Left lung (tissue), 10 donors: ENCODE results near the gene TMEM41A. TPM values are rescaled to one million over a fixed set of nuclear protein-coding genes. Genes with fewer than 3 reads are reported as not detected.

ENCODE experiments used
- ATAC-seq: fragments of 200-7000 bp; cut with Tn5 transposase; one replicate; pipeline ENCODE4 v1.9.1; 2020; ENCODE audit warnings: moderate library complexity
- DNase-seq, 4 donors: peaks; one replicate each; pipeline ENCODE4 v3.0.0-alpha.2; 2013 to 2020
- H3K27ac ChIP-seq, 2 donors: fragments of 200-600 bp; sonication (generic) in 1 of 2; one replicate each; pipeline versions ENCODE4 v1.5.0 to v1.8.0; 2020 to 2021
- H3K27me3 ChIP-seq, 2 donors: fragments of 200-600 bp; sonication (generic) in 1 of 2; one replicate each; pipeline versions ENCODE4 v1.5.0 to v1.8.0; 2020 to 2021
- H3K36me3 ChIP-seq, 2 donors: fragments of 200-600 bp; sonication (generic) in 1 of 2; one replicate each; pipeline versions ENCODE4 v1.5.0 to v1.8.0; 2020 to 2021
- H3K4me1 ChIP-seq, 2 donors: fragments of 200-600 bp; one replicate each; pipeline ENCODE4 v1.8.0; 2021
- H3K4me3 ChIP-seq, 2 donors: fragments of 200-600 bp; sonication (generic) in 1 of 2; one replicate each; pipeline versions ENCODE4 v1.5.0 to v1.8.0; 2020 to 2021; ENCODE audit warnings: mild to moderate bottlenecking in 1 of 2
- H3K9me3 ChIP-seq, 2 donors: fragments of 200-600 bp; sonication (generic) in 1 of 2; one replicate each; pipeline versions ENCODE4 v1.5.0 to v1.8.0; 2020 to 2021
- intact Hi-C, 2 donors: fragments of 100-400 bp; cut with DNase I; formaldehyde crosslinking; loops; one replicate each; pipeline versions ENCODE4 v1.11.2 to v1.14.2; 2022
- polyA plus RNA-seq, 6 donors: library from polyadenylated mRNA; unstranded; fragments of 120-200 nt; gene quantifications; one replicate each; pipeline ENCODE4 v1.2.1, GENCODE V29; 2013; ENCODE audit not compliant: insufficient read length in 6 of 6
- total RNA-seq, 2 donors: library from RNA; stranded (reverse); fragmentation: NEBNext Ultra II Directional; extraction: Animal tissue kit (Norgen Biotek cat#: 25700); gene quantifications; one replicate each; pipeline ENCODE4 v1.2.1, GENCODE V29; 2021
- TF ChIP-seq, protein P1 (sequence below), 2 donors: fragments of 200-600 bp; sonication (generic) in 1 of 2; IDR thresholded peaks; one replicate each; pipeline versions ENCODE4 v1.5.0 to v1.8.0; 2021; ENCODE audit warnings: antibody characterized with exemption in 2 of 2
- donor health status: DM: no; HTN: yes; CAD: no.
- donor health status: DM: no; HTN: no; CAD: no.

The TMEM41A gene
- total and polyA plus RNA-seq, 8 donors: 26.3 to 52.2 (median 47.0) TPM

DNA sequence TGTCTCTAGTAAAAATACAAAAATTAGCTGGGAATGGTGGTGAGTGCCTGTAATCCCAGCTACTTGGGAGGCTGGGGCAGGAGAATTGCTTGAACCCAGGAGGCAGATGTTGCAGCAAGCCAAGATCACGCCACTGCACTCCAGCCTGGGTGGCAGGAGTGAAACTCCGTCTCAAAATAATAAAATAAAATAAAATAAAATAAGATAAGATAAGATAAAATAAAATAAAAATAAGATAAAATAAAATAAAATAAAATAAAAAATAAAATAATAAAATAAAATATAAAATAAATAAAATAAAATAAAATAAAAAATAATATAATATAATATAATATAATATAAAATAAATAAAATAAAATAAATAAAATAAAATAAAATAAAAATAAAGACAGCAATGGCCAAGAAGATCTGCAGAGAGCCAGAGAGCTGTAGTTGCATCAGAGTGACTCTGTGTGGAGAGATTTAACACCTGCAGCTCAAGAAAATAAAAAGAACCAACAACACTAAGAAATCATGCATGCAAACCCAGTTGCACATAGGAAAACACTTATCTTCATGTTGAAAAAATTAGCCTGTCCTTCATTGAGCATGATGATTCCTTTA, 27.6 kb upstream of the TMEM41A start:
- Histone ChIP-seq H3K36me3 (no peaks in the 10 kb centered on the region), H3K27ac (no peak overlapping the region), H3K9me3 (no peaks in the 10 kb centered on the region), H3K4me1 (no peaks in the 10 kb centered on the region), H3K27me3 (no peaks in the 10 kb centered on the region), H3K4me3 (no peak overlapping the region)
- TF ChIP-seq, protein P1, sequence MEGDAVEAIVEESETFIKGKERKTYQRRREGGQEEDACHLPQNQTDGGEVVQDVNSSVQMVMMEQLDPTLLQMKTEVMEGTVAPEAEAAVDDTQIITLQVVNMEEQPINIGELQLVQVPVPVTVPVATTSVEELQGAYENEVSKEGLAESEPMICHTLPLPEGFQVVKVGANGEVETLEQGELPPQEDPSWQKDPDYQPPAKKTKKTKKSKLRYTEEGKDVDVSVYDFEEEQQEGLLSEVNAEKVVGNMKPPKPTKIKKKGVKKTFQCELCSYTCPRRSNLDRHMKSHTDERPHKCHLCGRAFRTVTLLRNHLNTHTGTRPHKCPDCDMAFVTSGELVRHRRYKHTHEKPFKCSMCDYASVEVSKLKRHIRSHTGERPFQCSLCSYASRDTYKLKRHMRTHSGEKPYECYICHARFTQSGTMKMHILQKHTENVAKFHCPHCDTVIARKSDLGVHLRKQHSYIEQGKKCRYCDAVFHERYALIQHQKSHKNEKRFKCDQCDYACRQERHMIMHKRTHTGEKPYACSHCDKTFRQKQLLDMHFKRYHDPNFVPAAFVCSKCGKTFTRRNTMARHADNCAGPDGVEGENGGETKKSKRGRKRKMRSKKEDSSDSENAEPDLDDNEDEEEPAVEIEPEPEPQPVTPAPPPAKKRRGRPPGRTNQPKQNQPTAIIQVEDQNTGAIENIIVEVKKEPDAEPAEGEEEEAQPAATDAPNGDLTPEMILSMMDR (IDR thresholded peaks at IDR 0.05): no peak
- DNase-seq (no peak), ATAC-seq (no peak)
- intact Hi-C loops: no loop called here

DNA sequence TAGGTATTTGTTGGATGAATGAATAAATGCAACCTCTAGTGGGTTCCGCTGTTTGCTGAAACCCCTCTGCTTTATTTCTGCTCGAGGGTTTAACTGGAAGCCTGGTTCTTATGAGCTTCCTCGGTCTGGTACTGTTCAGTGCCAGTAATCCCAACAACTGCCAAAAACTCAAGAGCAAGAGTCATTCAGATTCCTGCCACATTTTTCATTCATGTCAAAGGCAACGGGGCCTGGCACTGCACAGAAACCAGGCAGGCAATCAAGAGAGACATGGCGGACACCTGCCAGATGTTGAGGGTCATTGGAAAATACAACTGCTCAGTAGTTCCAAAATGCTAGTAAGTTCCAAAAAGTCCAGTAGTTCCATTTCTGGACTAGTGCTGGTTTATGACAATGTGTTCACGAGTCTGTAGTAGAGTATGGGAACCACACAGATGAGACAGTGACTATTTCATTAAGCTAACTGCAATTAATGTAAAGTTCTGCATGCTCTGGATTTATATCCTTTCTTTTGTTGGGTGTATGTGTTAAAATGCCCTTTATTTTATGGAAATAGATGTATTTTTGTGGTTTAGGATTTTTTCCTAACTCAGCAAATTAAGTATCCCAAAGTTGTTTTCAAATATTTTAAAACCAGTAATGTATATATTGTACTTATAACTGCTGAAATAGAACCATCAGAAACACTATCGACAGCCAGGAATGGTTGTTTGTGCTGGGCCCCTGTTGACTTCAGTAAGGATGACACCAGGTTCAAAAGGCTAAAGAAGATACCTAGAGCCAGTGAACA, 22.7 kb upstream of the TMEM41A start:
- H3K4me1 ChIP-seq: no peaks in the 10 kb centered on the region
- ATAC-seq (peak; percentile 44), DNase-seq (no peak)
- intact Hi-C loops: no loop called here
- H3K4me3 ChIP-seq: no peak overlapping the region
- no peaks in the 10 kb centered on the region for H3K9me3 ChIP-seq
- H3K36me3 ChIP-seq: no peaks in the 10 kb centered on the region
- TF ChIP-seq, protein P1 (IDR thresholded peaks at IDR 0.05): no peak
- H3K27ac ChIP-seq: no peak overlapping the region
- H3K27me3 ChIP-seq: no peaks in the 10 kb centered on the region

DNA sequence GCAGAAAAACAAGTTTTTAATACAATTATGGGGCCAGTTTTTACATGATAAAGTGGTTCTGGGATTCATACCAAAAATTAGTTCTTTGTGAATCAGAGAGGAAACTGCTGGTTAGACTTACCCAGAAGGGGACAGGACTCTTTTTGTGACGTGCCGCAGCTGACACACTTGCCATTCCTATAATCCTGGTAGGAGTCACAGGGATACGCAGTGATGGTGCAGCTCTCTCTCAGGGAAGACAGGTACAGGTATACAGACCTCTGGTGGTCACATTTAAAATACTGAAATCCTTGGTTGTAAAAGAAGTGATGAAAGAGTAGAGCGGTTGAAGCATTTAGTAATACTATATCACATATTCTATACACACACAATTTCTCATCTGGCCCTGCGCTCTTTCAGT, 20.2 kb upstream of the TMEM41A start:
- no peak overlapping the region for H3K4me3 ChIP-seq
- DNase-seq (no peak), ATAC-seq (no peak)

DNA sequence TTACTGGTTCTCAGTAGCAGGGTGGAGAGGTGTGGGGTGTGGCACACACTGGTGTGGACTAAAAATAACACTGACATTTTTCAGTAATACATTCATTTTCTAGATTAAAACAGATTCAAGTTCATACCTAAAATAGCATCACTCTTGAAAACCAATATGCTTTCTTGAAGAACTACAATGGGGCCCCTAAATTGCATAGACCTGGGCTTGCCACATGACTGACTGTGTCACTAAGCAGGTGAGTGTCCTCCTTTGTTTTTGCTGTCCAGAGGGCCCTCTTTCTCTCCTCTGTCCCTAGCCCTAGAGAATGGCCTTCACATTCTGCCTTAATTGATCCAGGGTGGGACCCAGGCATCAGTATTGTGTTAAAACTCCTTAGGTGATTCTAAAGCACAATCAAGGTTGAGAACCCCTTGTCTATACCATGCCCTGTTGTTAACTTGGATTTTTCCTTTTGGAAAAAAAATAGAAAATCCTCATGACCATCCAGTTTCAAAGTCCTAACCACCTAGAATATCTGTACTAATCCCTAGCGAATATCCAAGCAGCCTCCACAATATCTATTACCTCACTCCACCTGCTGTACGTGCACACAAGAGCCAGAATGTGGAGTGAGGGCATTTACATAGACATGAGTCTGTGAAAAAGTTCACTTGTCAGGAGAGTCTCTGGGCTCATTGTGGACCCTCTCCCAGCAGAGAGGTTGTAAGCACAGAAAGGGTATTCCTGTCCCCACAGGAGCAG, 18.7 kb upstream of the TMEM41A start:
- TF ChIP-seq, protein P1 (IDR thresholded peaks at IDR 0.05): no peak
- H3K36me3 ChIP-seq: peaks cover 0 to 6% of the 10 kb centered on the region in 2 donors
- no peak for DNase-seq
- no peak overlapping the region for H3K4me3 ChIP-seq
- H3K4me1 ChIP-seq: no peaks in the 10 kb centered on the region
- ATAC-seq: no peak
- H3K27me3 ChIP-seq: no peaks in the 10 kb centered on the region
- no peak overlapping the region for H3K27ac ChIP-seq
- intact Hi-C loops: no loop called here
- no peaks in the 10 kb centered on the region for H3K9me3 ChIP-seq

More for the DNA sequence above, 20.2 kb upstream of the TMEM41A start:
- TF ChIP-seq, protein P1 (IDR thresholded peaks at IDR 0.05): no peak
- no peaks in the 10 kb centered on the region for H3K4me1 ChIP-seq
- intact Hi-C loops: no loop called here
- H3K27ac ChIP-seq: no peak overlapping the region
- peaks cover 0 to 3% of the 10 kb centered on the region in 2 donors for H3K36me3 ChIP-seq
- no peaks in the 10 kb centered on the region for H3K27me3 ChIP-seq
- no peaks in the 10 kb centered on the region for H3K9me3 ChIP-seq

DNA sequence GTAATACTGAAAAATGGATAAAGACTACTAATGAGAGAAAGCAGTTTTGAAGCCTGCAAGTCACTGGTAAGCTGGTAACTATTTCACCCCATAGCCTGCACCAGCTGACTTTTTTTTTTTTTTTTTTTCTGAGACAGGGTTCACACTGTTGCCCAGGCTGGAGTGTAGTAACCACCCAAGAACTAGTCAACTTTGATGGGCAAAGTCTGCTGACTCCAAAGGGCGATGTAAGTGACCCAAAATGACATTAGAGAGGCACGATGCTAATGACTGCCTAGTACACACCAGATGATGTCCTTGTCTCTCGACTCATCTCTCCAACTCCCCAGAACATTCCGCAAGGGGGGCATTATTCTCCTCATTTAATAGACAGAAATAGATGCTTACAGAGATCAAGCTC, 12.9 kb upstream of the TMEM41A start:
- Histone ChIP-seq H3K9me3 (no peaks in the 10 kb centered on the region), H3K4me3 (no peak overlapping the region), H3K27ac (no peak overlapping the region), H3K4me1 (no peaks in the 10 kb centered on the region), H3K36me3 (peaks cover 0 to 12% of the 10 kb centered on the region in 2 donors), H3K27me3 (no peaks in the 10 kb centered on the region)
- TF ChIP-seq, protein P1 (IDR thresholded peaks at IDR 0.05): no peak
- intact Hi-C loops: no loop called here
- no peak for DNase-seq
- ATAC-seq: no peak
